H1 (cell line): Measurements from ENCODE around the gene SRP9. TPM values are rescaled to one million over a fixed set of nuclear protein-coding genes. Genes with fewer than 3 reads are reported as not detected.
A peak's percentile ranks its signal among the peaks of the same experiment; 100 is the strongest.

Experiments used
- CTCF ChIA-PET: fragments of 300-600 bp; sonication (Branson Sonifier 250); formaldehyde crosslinking; loops from one replicate; lab custom pipeline; 2021; ENCODE audit not compliant: partially characterized antibody; lab: Charles Lee
- POLR2A ChIA-PET: fragments of 300-600 bp; sonication (Branson Sonifier 250); formaldehyde crosslinking; loops from one replicate; lab custom pipeline; 2021; ENCODE audit warnings: inconsistent platforms; ENCODE audit not compliant: partially characterized antibody; lab: Charles Lee
- DNase-seq, 2 experiments: peaks; one replicate each; pipeline versions ENCODE4 v3.0.0 to v3.0.0-alpha.2; 2010 to 2022; ENCODE audit warnings: low spot score in 2 of 2, low read depth in 1 of 2, mixed read lengths in 1 of 2
- FAIRE-seq: peaks from 2 replicates; lab custom pipeline; 2011; peaks lifted over from hg19 to GRCh38; lab: Jason Lieb, UNC
- H2AFZ ChIP-seq: 2 replicates; pipeline ENCODE4 v1.8.1; 2012; ENCODE audit warnings: low read length, inconsistent platforms
- H2AK5ac ChIP-seq: 2 replicates; pipeline ENCODE4 v1.6.1; 2013; ENCODE audit warnings: low read depth, low read length
- H2BK120ac ChIP-seq: replicated peaks from 2 replicates; pipeline ENCODE3; 2013; ENCODE audit warnings: low read depth, low read length, inconsistent platforms
- H2BK12ac ChIP-seq: 2 replicates; pipeline ENCODE4 v1.6.1; 2013; ENCODE audit warnings: low read depth, low read length
- H2BK15ac ChIP-seq: 2 replicates; pipeline ENCODE4 v1.6.1; 2013; ENCODE audit warnings: low read length
- H2BK20ac ChIP-seq: 2 replicates; pipeline ENCODE4 v1.6.1; 2013; ENCODE audit warnings: low read length
- H2BK5ac ChIP-seq: 2 replicates; pipeline ENCODE4 v1.6.1; 2013; ENCODE audit warnings: low read depth, low read length
- H3K14ac ChIP-seq: 2 replicates; pipeline ENCODE4 v1.6.1; 2013; ENCODE audit warnings: inconsistent platforms; ENCODE audit not compliant: insufficient read length
- H3K18ac ChIP-seq: 2 replicates; pipeline ENCODE4 v1.6.1; 2013; ENCODE audit warnings: low read length; ENCODE audit errors: extremely low read depth
- H3K23ac ChIP-seq: 2 replicates; pipeline ENCODE4 v1.6.1; 2013; ENCODE audit warnings: inconsistent platforms; ENCODE audit not compliant: insufficient read length
- H3K23me2 ChIP-seq: 2 replicates; pipeline ENCODE4 v1.6.1; 2013; ENCODE audit warnings: low read depth, low read length
- H3K27ac ChIP-seq: 2 replicates; pipeline ENCODE4 v1.6.1; 2011; ENCODE audit warnings: low read depth, low read length, inconsistent platforms
- H3K27me3 ChIP-seq, 4 experiments: replicated peaks in 1 of 4; 1 replicate in 1 of 4; 2 replicates in 3 of 4; pipeline versions ENCODE4 v1.6.1 to v1.8.1; 2011 to 2013; ENCODE audit warnings: low read length in 3 of 4, mild to moderate bottlenecking in 3 of 4, inconsistent platforms in 2 of 4, mixed read lengths in 2 of 4, moderate library complexity in 1 of 4; ENCODE audit not compliant: control insufficient read depth in 3 of 4, insufficient read depth in 3 of 4; ENCODE audit errors: extremely low read depth in 1 of 4
- H3K36me3 ChIP-seq, 4 experiments: 2 replicates each; pipeline versions ENCODE4 v1.6.1 to v1.8.1; 2011 to 2013; ENCODE audit warnings: mild to moderate bottlenecking in 4 of 4, low read length in 3 of 4, moderate library complexity in 2 of 4, control low read depth in 1 of 4, inconsistent platforms in 1 of 4; ENCODE audit not compliant: insufficient read depth in 4 of 4, control insufficient read depth in 2 of 4
- H3K4ac ChIP-seq: replicated peaks from 2 replicates; pipeline ENCODE3; 2013; ENCODE audit warnings: low read length, low read depth, mixed read lengths, inconsistent platforms; ENCODE audit not compliant: insufficient read length
- H3K4me1 ChIP-seq, 4 experiments: replicated peaks in 1 of 4; 1 replicate in 1 of 4; 2 replicates in 3 of 4; pipeline versions ENCODE4 v1.6.1 to v1.8.1; 2011 to 2013; ENCODE audit warnings: low read length in 3 of 4, inconsistent platforms in 2 of 4, mixed read lengths in 1 of 4; ENCODE audit not compliant: insufficient read depth in 4 of 4, control insufficient read depth in 3 of 4
- H3K4me2 ChIP-seq, 2 experiments: 2 replicates each; pipeline versions ENCODE4 v1.6.1 to v1.8.1; 2011 to 2013; ENCODE audit warnings: low read depth in 2 of 2, low read length in 2 of 2, control low read depth in 1 of 2, inconsistent platforms in 1 of 2, mild to moderate bottlenecking in 1 of 2; ENCODE audit not compliant: insufficient read depth in 1 of 2
- H3K4me3 ChIP-seq, 4 experiments: fragments of 200-600, 300-600 bp in 1 of 4; sonication (generic), shearing (Covaris generic), sonication (Bioruptor Twin) in 1 of 4; 2 replicates each; pipeline versions ENCODE4 v1.5.1 to v1.8.1; 2011 to 2016; ENCODE audit warnings: low read length in 4 of 4, low read depth in 3 of 4, control low read depth in 2 of 4, inconsistent platforms in 2 of 4, mild to moderate bottlenecking in 2 of 4, mixed read lengths in 1 of 4, moderate library complexity in 1 of 4; ENCODE audit not compliant: insufficient read depth in 2 of 4; ENCODE audit errors: extremely low read depth in 1 of 4
- H3K56ac ChIP-seq: replicated peaks from 2 replicates; pipeline ENCODE3; 2013; ENCODE audit warnings: low read depth, mild to moderate bottlenecking, mixed read lengths, low read length, inconsistent platforms; ENCODE audit not compliant: insufficient read length
- H3K79me1 ChIP-seq: 2 replicates; pipeline ENCODE4 v1.6.1; 2013; ENCODE audit warnings: low read depth, low read length, control low read depth
- H3K79me2 ChIP-seq, 2 experiments: 2 replicates each; pipeline versions ENCODE4 v1.6.1 to v1.8.1; 2012 to 2013; ENCODE audit warnings: low read length in 2 of 2, mild to moderate bottlenecking in 2 of 2, inconsistent platforms in 1 of 2; ENCODE audit not compliant: insufficient read depth in 2 of 2, control insufficient read depth in 1 of 2
- H3K9ac ChIP-seq, 4 experiments: replicated peaks in 1 of 4; 1 replicate in 1 of 4; 2 replicates in 3 of 4; pipeline versions ENCODE4 v1.6.1 to v1.8.1; 2011 to 2013; ENCODE audit warnings: low read depth in 3 of 4, low read length in 3 of 4, control low read depth in 2 of 4, mild to moderate bottlenecking in 2 of 4, moderate library complexity in 2 of 4, inconsistent platforms in 1 of 4; ENCODE audit errors: extremely low read depth in 1 of 4
- H3K9me3 ChIP-seq, 2 experiments: 2 replicates each; pipeline versions ENCODE4 v1.6.1 to v1.8.1; 2012 to 2013; ENCODE audit warnings: mild to moderate bottlenecking in 2 of 2, moderate library complexity in 2 of 2, control low read depth in 1 of 2, inconsistent platforms in 1 of 2, low read depth in 1 of 2, low read length in 1 of 2, mixed read lengths in 1 of 2; ENCODE audit not compliant: insufficient read depth in 2 of 2
- H4K20me1 ChIP-seq, 2 experiments: replicated peaks in 1 of 2; 2 replicates each; pipeline versions ENCODE3 to v1.8.1; 2011 to 2013; ENCODE audit warnings: inconsistent platforms in 2 of 2, low read length in 2 of 2, mild to moderate bottlenecking in 1 of 2; ENCODE audit not compliant: insufficient read depth in 2 of 2, control insufficient read depth in 1 of 2
- H4K5ac ChIP-seq: 2 replicates; pipeline ENCODE4 v1.6.1; 2013; ENCODE audit warnings: low read length, low read depth, mixed read lengths, inconsistent platforms; ENCODE audit not compliant: insufficient read length
- H4K8ac ChIP-seq: 2 replicates; pipeline ENCODE4 v1.8.0; 2013; ENCODE audit warnings: mild to moderate bottlenecking, moderate library complexity, low read length, inconsistent platforms; ENCODE audit not compliant: insufficient read depth; ENCODE audit errors: extremely low read depth
- H4K91ac ChIP-seq: replicated peaks from 2 replicates; pipeline ENCODE3; 2013; ENCODE audit warnings: low read length, mixed read lengths, inconsistent platforms; ENCODE audit not compliant: insufficient read length
- CREB1 ChIP-seq: IDR thresholded peaks from 2 replicates; pipeline ENCODE4 v1.6.1; 2012; ENCODE audit warnings: inconsistent platforms
- CTCF ChIP-seq, 3 experiments: IDR thresholded peaks; 1 replicate in 2 of 3; 2 replicates in 1 of 3; pipeline versions ENCODE4 v1.5.1 to v1.6.1; 2011; ENCODE audit warnings: low read length in 3 of 3, mild to moderate bottlenecking in 3 of 3, inconsistent platforms in 2 of 3, low read depth in 1 of 3, moderate library complexity in 1 of 3; ENCODE audit not compliant: insufficient read depth in 1 of 3; ENCODE audit errors: control extremely low read depth in 1 of 3
- MAX ChIP-seq: IDR thresholded peaks from 2 replicates; pipeline ENCODE4 v1.6.1; 2012; ENCODE audit warnings: inconsistent platforms
- RNF2 ChIP-seq: fragments of 200-900, 300-1000 bp; sonication (generic); IDR thresholded peaks from 2 replicates; pipeline ENCODE4 v1.7.1; 2016; ENCODE audit warnings: borderline replicate concordance, low read depth, mild to moderate bottlenecking, antibody characterized with exemption, low read length; ENCODE audit not compliant: poor library complexity, severe bottlenecking; ENCODE audit errors: missing control alignments
- SIX5 ChIP-seq: IDR thresholded peaks from 2 replicates; pipeline ENCODE4 v1.6.1; 2011; ENCODE audit warnings: mild to moderate bottlenecking, low read depth, low read length
- SP2 ChIP-seq: IDR thresholded peaks from 2 replicates; pipeline ENCODE4 v1.6.1; 2012; ENCODE audit warnings: mild to moderate bottlenecking, low read length, inconsistent platforms
- SRF ChIP-seq: IDR thresholded peaks from 2 replicates; pipeline ENCODE4 v1.6.1; 2011; ENCODE audit warnings: mild to moderate bottlenecking, low read depth, low read length, moderate library complexity
- TBP ChIP-seq: IDR thresholded peaks from 2 replicates; pipeline ENCODE4 v1.6.1; 2011; ENCODE audit warnings: low read depth, low read length, improper control_type of control experiment
- TCF12 ChIP-seq: IDR thresholded peaks from 2 replicates; pipeline ENCODE4 v1.6.1; 2011; ENCODE audit warnings: low read depth, mild to moderate bottlenecking, low read length
- WGBS, 2 experiments: shearing (Covaris generic) in 1 of 2; methylation state at CpG; one replicate each; pipeline versions ENCODE4 v1.1.6 to v1.1.7; 2013 to 2015; ENCODE audit warnings: low lambda C conversion rate in 2 of 2, mixed read lengths in 2 of 2, inconsistent platforms in 1 of 2, low coverage in 1 of 2, missing lambda C conversion rate in 1 of 2; ENCODE audit not compliant: insufficient replicate concordance in 2 of 2, insufficient coverage in 1 of 2, insufficient read length in 1 of 2; ENCODE audit errors: extremely low coverage in 1 of 2, missing lambda C conversion rate in 1 of 2; 5-methylcytosine and 5-hydroxymethylcytosine counted together
- polyA plus RNA-seq, 7 experiments: library from polyadenylated mRNA; depleted of rRNA in 3 of 7; stranded (reverse) in 5 of 7; unstranded in 2 of 7; fragments of >200 nt in 5 of 7; fragments of 200-250 nt in 2 of 7; gene quantifications; 1 replicate in 5 of 7; 2 replicates in 1 of 7; 4 replicates in 1 of 7; pipeline versions ENCODE4 v1.2.1 to v1.2.3, GENCODE V29; 2011 to 2013; ENCODE audit warnings: missing spikeins in 2 of 7, mixed read lengths in 2 of 7
- total RNA-seq: library from RNA; stranded (reverse); fragmentation: NEBNext Ultra II Directional; extraction: Animal tissue kit (Norgen Biotek cat#: 25700); gene quantifications from 2 replicates; pipeline ENCODE4 v1.2.1, GENCODE V29; 2021

The SRP9 gene
- total and polyA plus RNA-seq, 2 of the 8 experiments (the other 6 are each of a cell fraction or from before 2014, with no cell fraction given), result 446 to 572 TPM

- H4K5ac ChIP-seq, result no peak overlapping the region
Observed at GRCh38 chr1:225819346-225820192, 41.9 kb downstream of the SRP9 start.

More at GRCh38 chr1:225819346-225820192, 41.9 kb downstream of the SRP9 start:
- Histone ChIP-seq H2BK5ac (peak overlapping the region; percentile 47; the same call in 1 of the 2 replicates), H3K4me2 (no peak overlapping the region), H3K27me3 (no peaks in the 10 kb centered on the region), H4K91ac (no peak overlapping the region), H2BK12ac (0 out of 2 replicates have a peak overlapping the region, but pooled peaks have one; percentile 43), H2BK15ac (no peak overlapping the region), H2AFZ (no peak overlapping the region), H3K9me3 (no peaks in the 10 kb centered on the region), H3K18ac (no peak overlapping the region), H3K9ac (no peak overlapping the region), H3K36me3 (no peaks in the 10 kb centered on the region; a peak in 1 of 8 replicates), H3K4me1 (peaks cover 14 to 37% (median 25%) of the 10 kb centered on the region in 4 experiments), H4K20me1 (peaks cover 2% of the 10 kb centered on the region in 2 experiments), H3K4me3 (no peak overlapping the region), H3K4ac (no peak overlapping the region), H3K56ac (no peak overlapping the region), H3K79me2 (peaks cover 0 to 14% of the 10 kb centered on the region in 2 experiments; a peak in 1 of 4 replicates), H4K8ac (no peak overlapping the region), H2BK20ac (no peak overlapping the region), H2AK5ac (no peak overlapping the region), H3K14ac (no peak overlapping the region), H2BK120ac (no peak overlapping the region), H3K23me2 (no peaks in the 10 kb centered on the region), H3K79me1 (peaks cover 11% of the 10 kb centered on the region), H3K27ac (no peak overlapping the region), H3K23ac (no peak overlapping the region)
- DNase-seq (no peak), FAIRE-seq (no peak)
- CTCF ChIA-PET, result interaction anchor here (0.8 to 2.0 kb wide), 4 partner anchors 8 to 339 kb away, joined by 3 to 5 read pairs (median 4); partner anchors contain the start of gene EPHX1
- TF ChIP-seq RNF2, result no peak
- no peak for TF ChIP-seq CREB1
- no peak for TF ChIP-seq CTCF (IDR thresholded peaks at IDR 0.05; ENCODE audit: control extremely low read depth in 1 of 3, insufficient read depth in 1 of 3, low read depth in 1 of 3, low read length in 3 of 3)
- no peak for TF ChIP-seq SIX5
- no peak for TF ChIP-seq TCF12
- no peak for TF ChIP-seq TBP
- no peak for TF ChIP-seq MAX
- no peak for TF ChIP-seq SRF
- no peak for TF ChIP-seq SP2
- POLR2A ChIA-PET, result interaction anchor here (0.7 to 13.3 kb wide), 4 partner anchors 10 to 38 kb away, joined by 3 to 166 read pairs (median 4); partner anchors contain the start of genes EPHX1 and SRP9
- WGBS, 2 experiments, result 93% methylated on average over 12 of the region's 12 CpGs; no CpG with 5 or more reads in 1 of the 2 experiments
